Activated T-cell treated with anti-CD3 and anti-CD28 coated beads for 48 hours (primary cell): ENCODE measurements around the gene FAXDC2.

ENCODE experiments used
- DNase-seq: peaks from one replicate; pipeline ENCODE4 v3.0.0-alpha.2; 2020; ENCODE audit warnings: low read depth

FAXDC2 gene

DNA sequence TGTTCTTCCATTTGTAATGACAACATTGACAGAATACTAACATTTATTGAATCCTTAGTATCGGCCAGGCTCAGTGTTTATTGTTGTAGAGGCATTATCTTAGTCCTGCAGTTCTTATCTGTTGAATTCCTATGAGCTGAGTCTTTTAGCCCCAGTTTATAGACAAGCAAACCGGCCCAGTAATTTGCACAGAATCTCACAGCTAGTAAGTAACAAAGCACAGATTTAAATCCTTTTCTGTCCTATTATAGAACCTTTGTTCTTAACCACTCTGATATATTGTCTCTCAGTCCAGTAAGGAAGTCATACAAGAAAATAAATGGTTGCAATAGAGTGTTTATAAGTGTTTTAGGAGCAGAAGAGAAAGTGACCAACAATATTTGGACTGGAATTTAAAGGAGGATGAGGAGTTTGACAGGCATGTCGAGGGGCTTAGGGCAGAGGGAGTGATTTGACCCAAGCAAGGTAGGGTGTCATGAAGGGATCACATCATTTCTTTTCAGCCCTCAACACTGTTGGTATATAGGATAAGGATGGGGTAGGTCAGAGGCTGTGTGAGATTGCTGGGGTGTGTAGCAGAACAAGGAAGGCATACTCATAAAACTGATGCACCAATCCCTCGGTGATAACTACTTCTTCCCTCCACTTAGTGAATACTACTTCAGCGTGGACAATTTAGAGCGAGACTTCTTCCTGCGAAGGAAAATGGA lies 55.7 kb downstream of the FAXDC2 start:
- no peak for DNase-seq

- no peak for DNase-seq
These were observed 56.5 kb downstream of the FAXDC2 start for GRCh38 chr5:154793599-154794524.

GRCh38 chr5:154791535-154791934 lies 58.9 kb downstream of the FAXDC2 start:
- no peak for DNase-seq

- DNase-seq = no peak
These were observed 62.2 kb downstream of the FAXDC2 start for GRCh38 chr5:154788212-154788611.

DNA sequence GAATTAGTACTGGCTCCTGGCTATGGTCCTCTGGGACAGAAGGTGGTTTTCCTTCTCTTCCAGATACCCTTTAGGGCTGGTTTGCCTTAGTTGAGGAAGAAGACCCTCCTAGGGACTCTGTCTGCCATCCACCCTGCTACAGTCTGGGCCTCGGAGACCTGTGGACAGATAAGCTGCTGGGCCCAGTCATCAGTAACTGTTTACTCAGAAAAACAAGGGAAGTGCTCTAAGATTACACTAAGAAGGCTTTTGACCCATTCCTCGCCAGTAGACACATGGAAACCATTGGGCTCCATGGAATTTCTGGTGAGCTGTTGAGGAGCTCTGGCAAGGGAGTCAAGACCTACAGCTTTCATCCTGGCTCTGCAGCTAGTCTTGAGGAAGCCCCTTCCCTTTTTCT lies 64.0 kb downstream of the FAXDC2 start:
- no peak for DNase-seq

- DNase-seq = no peak
These were observed 65.5 kb downstream of the FAXDC2 start for GRCh38 chr5:154784856-154785255.

DNA sequence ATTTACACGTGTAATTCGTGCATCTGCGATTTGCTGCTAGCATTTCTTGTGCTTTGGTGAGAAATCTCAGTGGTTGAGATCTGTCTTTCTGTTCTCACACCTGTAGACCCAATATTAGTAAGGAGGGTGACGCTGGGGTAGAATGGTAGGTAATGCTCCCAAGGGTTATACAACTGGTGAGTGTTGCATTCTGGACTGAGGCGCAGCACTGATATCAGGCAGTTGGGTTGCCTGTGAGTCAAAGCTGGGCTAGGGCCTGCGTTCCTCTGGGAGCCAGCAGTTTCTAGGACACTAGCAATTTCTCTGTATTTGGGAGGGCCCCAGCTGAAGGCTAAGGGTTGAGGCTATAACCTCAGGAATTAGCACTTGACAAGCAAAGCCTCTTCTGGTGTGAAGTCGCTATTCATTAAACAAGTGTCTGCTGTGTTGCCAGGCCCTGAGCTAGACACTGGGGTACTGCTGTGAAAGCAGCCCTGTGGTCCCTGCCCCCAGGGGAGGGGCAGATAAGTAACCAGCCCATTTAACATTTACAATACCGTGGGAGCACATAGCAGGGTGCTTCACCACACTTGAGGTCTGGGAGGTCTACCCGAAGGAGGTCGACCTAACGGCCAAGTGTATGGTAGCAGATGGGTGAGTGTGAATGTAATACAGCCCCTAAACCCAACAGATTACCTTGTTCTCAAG lies 66.5 kb downstream of the FAXDC2 start:
- no peak for DNase-seq

DNA sequence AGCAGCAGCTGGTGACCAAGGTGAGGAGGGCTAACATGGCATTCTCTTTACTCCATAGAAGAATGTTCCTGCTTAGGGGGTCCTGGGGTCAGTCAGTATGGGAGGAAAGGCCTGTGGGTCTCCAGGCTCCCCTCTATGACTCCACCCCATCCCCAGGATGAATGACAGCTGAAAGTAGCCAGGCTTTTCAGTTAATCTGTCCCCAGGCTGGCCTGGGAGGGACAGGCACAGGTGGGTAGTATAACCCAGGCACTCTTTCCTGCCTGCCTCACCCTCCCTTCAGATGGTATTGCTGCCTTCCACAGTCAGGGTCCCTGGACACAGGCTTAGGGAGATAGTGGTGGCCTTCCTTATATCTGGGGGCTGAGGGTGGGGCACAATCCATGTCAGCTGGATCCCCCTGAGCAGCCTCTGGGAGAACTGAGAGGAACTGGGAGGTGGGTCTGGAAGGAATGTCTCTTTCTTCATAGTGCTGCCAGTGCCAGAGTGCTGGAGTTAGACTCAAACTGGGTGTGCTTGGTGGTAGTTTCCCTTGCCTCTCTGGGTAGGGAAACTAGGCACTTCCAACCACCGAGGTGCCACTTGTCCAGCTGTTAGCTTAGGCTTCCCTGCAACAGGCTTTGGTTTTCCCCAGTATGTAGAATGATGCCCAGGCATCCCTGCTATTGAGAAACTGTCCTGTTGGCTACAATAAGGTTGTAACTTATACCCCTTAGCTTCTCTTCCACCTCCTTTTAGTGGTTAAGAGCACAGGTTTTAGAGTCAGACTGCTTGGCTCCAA lies 67.4 kb downstream of the FAXDC2 start:
- no peak for DNase-seq

- DNase-seq = no peak
These were observed 68.1 kb downstream of the FAXDC2 start for GRCh38 chr5:154782326-154782725.

DNA sequence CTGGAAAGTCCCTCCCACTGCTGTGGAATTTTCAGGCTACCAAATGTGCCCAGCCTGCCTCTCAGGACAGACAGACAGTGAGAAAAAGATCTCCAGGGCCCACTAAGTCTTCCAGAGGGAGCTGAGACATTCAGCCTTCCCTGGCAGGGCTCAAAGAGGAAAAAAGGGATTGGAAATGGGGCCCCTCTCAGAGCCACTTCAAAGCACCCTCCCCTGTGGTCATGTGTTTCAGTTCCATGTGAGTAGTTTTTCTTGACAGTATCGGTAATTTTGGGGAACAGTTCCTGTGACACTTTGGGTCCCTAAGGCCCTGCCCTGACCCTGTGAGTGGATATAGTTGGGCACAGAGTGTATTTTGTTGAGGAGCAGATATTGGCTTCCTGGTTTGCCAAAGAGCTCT lies 70.3 kb downstream of the FAXDC2 start:
- DNase-seq = no peak

GRCh38 chr5:154779105-154779504 lies 71.3 kb downstream of the FAXDC2 start:
- DNase-seq = no peak

- no peak for DNase-seq
These were observed 71.9 kb downstream of the FAXDC2 start for GRCh38 chr5:154778534-154778933.

DNA sequence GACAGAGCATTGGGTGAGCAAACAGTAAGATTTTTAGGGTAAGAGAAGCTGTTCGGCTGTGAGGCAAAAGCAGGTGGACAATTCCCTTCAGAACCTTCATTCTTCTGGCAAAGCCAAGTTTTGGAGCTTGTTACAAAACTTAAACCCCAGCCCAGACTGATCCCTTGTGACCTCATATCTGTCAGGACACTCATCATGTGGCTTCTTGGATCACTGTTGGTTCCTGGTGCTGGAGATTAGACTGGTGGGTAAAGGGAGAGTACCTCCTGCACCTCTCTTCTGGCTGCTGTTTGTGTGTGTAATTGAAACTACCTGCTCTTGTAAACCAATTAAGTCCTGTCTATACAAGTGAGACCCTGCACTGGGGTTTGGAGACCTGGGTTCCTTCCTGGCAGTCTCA lies 74.2 kb downstream of the FAXDC2 start:
- DNase-seq = no peak

GRCh38 chr5:154773326-154773725 lies 77.1 kb downstream of the FAXDC2 start:
- no peak for DNase-seq

- no peak for DNase-seq
These were observed 79.0 kb downstream of the FAXDC2 start for GRCh38 chr5:154771383-154771901.

- DNase-seq = no peak
These were observed 80.3 kb downstream of the FAXDC2 start for GRCh38 chr5:154770111-154770510.
